Measurements from ENCODE around the gene LY86. TPM values are rescaled to one million over a fixed set of nuclear protein-coding genes. Genes with fewer than 3 reads are reported as not detected.

LY86 gene
- total and polyA plus RNA-seq, 4 donors = 5.2 to 12.4 (median 9.6) TPM

DNA sequence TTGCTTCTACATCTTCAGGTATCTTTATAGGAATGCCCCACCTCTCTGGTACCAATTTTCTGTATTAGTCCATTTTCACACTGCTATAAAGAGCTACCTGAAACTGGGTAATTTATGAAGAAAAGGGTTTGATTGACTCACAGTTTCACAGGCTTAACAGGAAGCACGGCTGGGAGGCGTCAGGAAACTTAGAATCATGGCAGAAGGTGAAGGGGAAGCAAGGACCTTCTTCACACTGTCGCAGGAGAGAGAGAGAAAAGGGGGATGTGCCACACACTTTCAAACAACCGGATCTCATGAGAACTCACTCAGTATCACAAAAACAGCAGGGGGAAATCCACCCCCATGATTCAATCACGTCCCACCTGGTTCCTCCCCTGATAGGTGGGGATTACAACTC lies 24.4 kb upstream of the LY86 start:
- no peak for DNase-seq
- peaks cover 0 to 4% (median 0%) of the 10 kb centered on the region in 3 donors for H3K27me3 ChIP-seq (ENCODE audit: control insufficient read depth in 3 of 3, insufficient read depth in 3 of 3, low read length in 2 of 3)
- no peak overlapping the region for H3K27ac ChIP-seq (ENCODE audit: low read depth in 1 of 2, low read length in 1 of 2)
- no peak overlapping the region for H3K4me3 ChIP-seq
- WGBS, 2 donors = 86% methylated on average over 5 of the region's 5 CpGs
- H3K9ac ChIP-seq (ENCODE audit: insufficient read depth in 1 of 2, low read length in 2 of 2) = no peak overlapping the region
- H3K4me1 ChIP-seq (ENCODE audit: control insufficient read depth in 5 of 5, insufficient read depth in 5 of 5, low read length in 5 of 5) = no peaks in the 10 kb centered on the region
- no peak for TF ChIP-seq CTCF (IDR thresholded peaks at IDR 0.05; ENCODE audit: control extremely low read depth, extremely low read depth)
- H3K9me3 ChIP-seq (ENCODE audit: control insufficient read depth in 4 of 4, insufficient read depth in 3 of 4, low read length in 3 of 4) = peaks cover 0 to 2% (median 0%) of the 10 kb centered on the region in 4 donors
- ATAC-seq (ENCODE audit: insufficient read depth, low FRiP score) = no peak
- H3K36me3 ChIP-seq (ENCODE audit: control insufficient read depth in 4 of 4, insufficient read depth in 4 of 4, low read length in 4 of 4) = no peaks in the 10 kb centered on the region

GRCh38 chr6:6565069-6565468 lies 23.5 kb upstream of the LY86 start:
- Histone ChIP-seq H3K9me3 (ENCODE audit: control insufficient read depth in 4 of 4, insufficient read depth in 3 of 4, low read length in 3 of 4) (peaks cover 0 to 2% (median 0%) of the 10 kb centered on the region in 4 donors), H3K4me1 (ENCODE audit: control insufficient read depth in 5 of 5, insufficient read depth in 5 of 5, low read length in 5 of 5) (peaks cover 0 to 3% (median 0%) of the 10 kb centered on the region in 5 donors), H3K9ac (ENCODE audit: insufficient read depth in 1 of 2, low read length in 2 of 2) (no peak overlapping the region), H3K27me3 (ENCODE audit: control insufficient read depth in 3 of 3, insufficient read depth in 3 of 3, low read length in 2 of 3) (peaks cover 0 to under 1% (median 0%) of the 10 kb centered on the region in 3 donors), H3K36me3 (ENCODE audit: control insufficient read depth in 4 of 4, insufficient read depth in 4 of 4, low read length in 4 of 4) (no peaks in the 10 kb centered on the region), H3K27ac (ENCODE audit: low read depth in 1 of 2, low read length in 1 of 2) (no peak overlapping the region), H3K4me3 (no peak overlapping the region)
- TF ChIP-seq CTCF (IDR thresholded peaks at IDR 0.05; ENCODE audit: control extremely low read depth, extremely low read depth) = no peak
- 86 to 96% methylated on average over 4 of the region's 4 CpGs for WGBS, 2 donors
- no peak for DNase-seq
- ATAC-seq (ENCODE audit: insufficient read depth, low FRiP score) = no peak

DNA sequence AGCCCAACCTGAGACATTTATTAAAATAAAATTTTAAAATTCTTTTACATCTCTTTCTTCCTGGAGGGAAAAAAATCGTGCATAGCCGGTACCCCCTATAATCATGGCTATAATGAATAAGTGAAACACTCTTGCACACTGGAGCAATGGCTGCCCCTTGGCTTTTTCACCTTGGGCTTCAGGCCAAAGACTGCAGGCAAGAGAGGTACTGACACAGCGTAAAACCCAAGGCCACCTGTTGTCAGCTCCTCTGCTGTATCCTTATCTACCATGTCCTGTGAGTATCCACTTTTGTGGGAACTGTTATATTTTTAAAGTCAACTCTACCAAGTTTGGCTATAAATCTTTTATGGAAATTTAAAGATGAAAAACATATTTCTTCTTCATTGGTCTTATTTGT lies 23.0 kb upstream of the LY86 start:
- TF ChIP-seq CTCF (IDR thresholded peaks at IDR 0.05; ENCODE audit: control extremely low read depth, extremely low read depth) = no peak
- no peak overlapping the region for H3K27ac ChIP-seq (ENCODE audit: low read depth in 1 of 2, low read length in 1 of 2)
- DNase-seq (no peak), ATAC-seq (ENCODE audit: insufficient read depth, low FRiP score) (no peak)
- H3K4me3 ChIP-seq = no peak overlapping the region
- H3K9ac ChIP-seq (ENCODE audit: insufficient read depth in 1 of 2, low read length in 2 of 2) = no peak overlapping the region
- H3K27me3 ChIP-seq (ENCODE audit: control insufficient read depth in 3 of 3, insufficient read depth in 3 of 3, low read length in 2 of 3) = no peaks in the 10 kb centered on the region
- peaks cover 0 to 4% (median 0%) of the 10 kb centered on the region in 5 donors for H3K4me1 ChIP-seq (ENCODE audit: control insufficient read depth in 5 of 5, insufficient read depth in 5 of 5, low read length in 5 of 5)
- WGBS, 2 donors = 96 to 97% methylated on average over 3 of the region's 3 CpGs
- no peaks in the 10 kb centered on the region for H3K9me3 ChIP-seq (ENCODE audit: control insufficient read depth in 4 of 4, insufficient read depth in 3 of 4, low read length in 3 of 4)
- no peaks in the 10 kb centered on the region for H3K36me3 ChIP-seq (ENCODE audit: control insufficient read depth in 4 of 4, insufficient read depth in 4 of 4, low read length in 4 of 4)

- DNase-seq (no peak), ATAC-seq (ENCODE audit: insufficient read depth, low FRiP score) (no peak)
- Histone ChIP-seq H3K9me3 (ENCODE audit: control insufficient read depth in 4 of 4, insufficient read depth in 3 of 4, low read length in 3 of 4) (no peaks in the 10 kb centered on the region), H3K27me3 (ENCODE audit: control insufficient read depth in 3 of 3, insufficient read depth in 3 of 3, low read length in 2 of 3) (no peaks in the 10 kb centered on the region), H3K9ac (ENCODE audit: insufficient read depth in 1 of 2, low read length in 2 of 2) (no peak overlapping the region), H3K36me3 (ENCODE audit: control insufficient read depth in 4 of 4, insufficient read depth in 4 of 4, low read length in 4 of 4) (no peaks in the 10 kb centered on the region), H3K27ac (ENCODE audit: low read depth in 1 of 2, low read length in 1 of 2) (no peak overlapping the region), H3K4me1 (ENCODE audit: control insufficient read depth in 5 of 5, insufficient read depth in 5 of 5, low read length in 5 of 5) (peaks cover 0 to 4% (median 0%) of the 10 kb centered on the region in 5 donors), H3K4me3 (no peak overlapping the region)
- TF ChIP-seq CTCF (IDR thresholded peaks at IDR 0.05; ENCODE audit: control extremely low read depth, extremely low read depth) = no peak
- WGBS, 2 donors = 84 to 97% methylated on average over 4 of the region's 4 CpGs
Observed at GRCh38 chr6:6566766-6567165, 21.8 kb upstream of the LY86 start.

Data from lung (tissue), 12 donors.